IgD-negative memory B cell (primary cell): ENCODE results near the gene SV2C. TPM values are rescaled to one million over a fixed set of nuclear protein-coding genes. Genes with fewer than 3 reads are reported as not detected.
"Not testable (repeated sequence)": the region's sequence is repeated elsewhere in the genome, so short reads cannot be mapped to it uniquely, and the experiment has no call there.

Experiments
- H3K27ac Mint-ChIP-seq, 3 donors: one replicate each; pipeline ENCODE4 v1.8.0; 2020 to 2022; ENCODE audit warnings: mild to moderate bottlenecking in 3 of 3, mixed read lengths in 3 of 3, moderate library complexity in 1 of 3
- H3K27me3 Mint-ChIP-seq: one replicate; pipeline ENCODE4 v1.8.0; 2021; ENCODE audit warnings: mixed read lengths
- H3K36me3 Mint-ChIP-seq: one replicate; pipeline ENCODE4 v1.8.0; 2020; ENCODE audit warnings: mild to moderate bottlenecking, mixed read lengths
- H3K4me1 Mint-ChIP-seq, 3 donors: one replicate each; pipeline ENCODE4 v1.8.0; 2020 to 2022; ENCODE audit warnings: mixed read lengths in 3 of 3, mild to moderate bottlenecking in 1 of 3
- H3K4me3 Mint-ChIP-seq, 4 donors: one replicate each; pipeline ENCODE4 v1.8.0; 2020 to 2022; ENCODE audit warnings: mild to moderate bottlenecking in 4 of 4, mixed read lengths in 4 of 4, moderate library complexity in 3 of 4
- H3K9me3 Mint-ChIP-seq, 3 donors: one replicate each; pipeline ENCODE4 v1.8.0; 2020 to 2021; ENCODE audit warnings: mixed read lengths in 3 of 3, mild to moderate bottlenecking in 1 of 3
- polyA plus RNA-seq: library from polyadenylated mRNA; unstranded; fragments of 300-500 nt; fragmentation: Illumina TruSeq; gene quantifications from one replicate; pipeline ENCODE4 v1.2.3, GENCODE V29; 2021

SV2C gene
- polyA plus RNA-seq, 1 donor from 2014 or later, result not detected

DNA sequence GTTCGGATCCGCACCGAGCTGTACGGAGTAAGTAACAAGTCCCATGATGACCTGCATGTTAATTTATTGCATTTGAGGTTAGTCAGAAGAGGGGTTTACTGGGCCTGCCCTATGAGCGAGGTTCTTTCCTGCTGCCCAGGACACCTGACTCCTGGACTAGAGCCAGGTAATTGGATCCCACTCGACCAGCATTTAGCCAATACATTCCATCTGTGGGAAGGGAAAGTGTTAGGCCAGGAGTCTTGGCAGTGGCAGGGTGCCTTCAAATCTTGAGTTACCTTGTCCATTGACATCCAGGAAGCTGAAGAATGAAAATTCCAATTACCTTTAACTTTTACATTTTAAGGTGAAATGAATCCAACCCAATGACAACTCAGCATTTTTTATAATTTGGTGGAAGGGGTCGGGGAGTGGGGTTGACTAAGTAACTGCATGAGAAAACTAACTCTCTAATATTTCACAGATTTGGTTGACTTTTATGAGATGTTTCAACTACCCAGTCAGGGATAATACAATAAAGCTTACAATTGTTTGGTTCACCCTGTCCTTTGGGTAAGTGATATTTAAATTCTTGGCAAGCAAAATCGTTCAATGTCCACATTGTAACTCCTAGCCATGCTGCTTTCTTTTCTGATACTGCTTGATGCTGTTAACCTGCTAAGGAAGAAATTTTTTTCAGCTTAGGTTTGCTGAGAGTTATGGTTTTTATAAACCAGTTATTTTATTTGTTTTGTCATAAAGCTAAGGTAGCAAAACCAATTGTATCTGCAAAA is 208.3 kb downstream of the SV2C start:
- no peak overlapping the region for H3K4me3 Mint-ChIP-seq
- H3K27me3 Mint-ChIP-seq, result no peaks in the 10 kb centered on the region
- H3K9me3 Mint-ChIP-seq, result no peaks in the 10 kb centered on the region
- H3K4me1 Mint-ChIP-seq, result peaks cover 7 to 9% (median 8%) of the 10 kb centered on the region in 3 donors
- H3K36me3 Mint-ChIP-seq, result no peaks in the 10 kb centered on the region
- H3K27ac Mint-ChIP-seq, result no peak overlapping the region

DNA sequence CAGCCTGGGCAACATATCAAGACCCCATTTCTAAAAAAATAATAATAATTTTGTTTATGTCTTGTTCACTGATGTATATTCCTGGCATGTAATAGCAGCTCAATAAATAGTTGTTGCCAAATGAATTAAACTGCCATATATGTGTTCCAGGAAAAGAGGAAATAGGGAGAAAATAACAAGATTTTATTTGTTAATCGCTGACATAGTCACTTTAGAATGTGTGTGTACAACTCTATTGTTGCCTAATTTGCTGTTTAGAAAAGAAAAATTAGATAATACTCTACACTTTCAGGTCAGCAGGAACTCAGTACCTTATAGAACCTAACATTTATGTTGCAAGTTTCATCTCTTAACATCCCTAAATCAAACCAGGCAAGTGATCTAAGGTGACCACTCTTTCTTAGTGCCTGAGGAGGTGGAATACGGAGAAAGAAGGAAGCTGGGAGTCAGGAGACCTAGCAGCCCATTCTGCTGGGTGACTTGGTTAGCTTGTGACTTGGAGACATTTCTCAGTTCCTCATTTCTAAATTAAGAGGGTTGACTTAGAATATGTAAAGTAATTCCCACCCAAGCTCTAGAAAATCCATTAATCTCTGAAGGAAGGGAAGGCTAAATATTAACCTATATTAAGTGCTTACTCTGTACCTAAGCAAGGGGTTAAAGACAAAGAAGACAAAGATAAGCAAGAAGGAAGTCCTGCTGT is 209.6 kb downstream of the SV2C start:
- Mint-ChIP-seq H3K27me3 (no peaks in the 10 kb centered on the region), H3K27ac (peak overlapping the region in 1 of 3 donors; percentile 77), H3K36me3 (no peaks in the 10 kb centered on the region), H3K4me1 (peaks cover 7 to 9% (median 8%) of the 10 kb centered on the region in 3 donors), H3K4me3 (peak overlapping the region in 1 of 4 donors; percentile 35), H3K9me3 (no peaks in the 10 kb centered on the region)

DNA sequence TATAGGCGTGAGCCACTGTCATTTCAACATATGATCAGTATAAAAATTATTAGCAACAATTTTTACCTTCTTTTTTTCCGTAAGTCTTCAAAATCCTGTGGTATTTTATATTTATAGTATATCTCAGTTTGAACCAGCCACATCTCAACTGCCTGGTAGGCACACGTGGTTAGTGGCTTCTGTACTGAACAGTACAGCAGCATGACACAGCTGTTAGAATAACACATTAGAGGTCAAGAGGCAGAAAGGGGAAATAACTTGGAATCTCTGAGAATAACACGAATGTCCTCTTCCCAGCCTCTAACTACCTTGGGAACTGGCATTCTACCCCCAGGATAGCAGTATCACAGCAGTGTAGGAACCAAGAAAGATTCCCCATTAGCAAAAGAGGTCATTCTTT is 211.4 kb downstream of the SV2C start:
- Mint-ChIP-seq H3K27me3 (peaks cover 7% of the 10 kb centered on the region), H3K27ac (no peak overlapping the region), H3K4me1 (peaks cover 7 to 9% (median 8%) of the 10 kb centered on the region in 3 donors), H3K4me3 (no peak overlapping the region), H3K36me3 (no peaks in the 10 kb centered on the region), H3K9me3 (no peaks in the 10 kb centered on the region)

DNA sequence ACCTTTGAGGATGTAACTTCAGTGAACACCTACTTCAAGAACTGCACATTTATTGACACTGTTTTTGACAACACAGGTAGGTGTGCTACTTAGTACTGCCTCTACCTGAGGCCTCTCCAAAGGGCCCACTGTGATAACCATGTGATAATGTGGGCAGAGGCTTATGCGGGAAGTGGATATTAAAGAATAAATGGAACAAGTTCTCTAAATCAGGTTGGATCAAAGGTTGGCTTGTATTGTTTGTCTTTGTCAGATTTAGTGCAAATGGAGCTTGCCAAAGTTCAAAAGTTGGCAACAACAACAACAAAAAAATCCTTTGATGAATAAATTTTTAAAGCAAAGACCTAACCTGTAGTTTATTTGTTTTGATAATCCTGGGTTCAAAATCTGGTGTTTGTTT is 215.7 kb downstream of the SV2C start:
- no peak overlapping the region for H3K4me3 Mint-ChIP-seq
- H3K4me1 Mint-ChIP-seq, result peaks cover 0 to 3% (median 1%) of the 10 kb centered on the region in 3 donors
- H3K36me3 Mint-ChIP-seq, result no peaks in the 10 kb centered on the region
- no peak overlapping the region for H3K27ac Mint-ChIP-seq
- peaks cover 8% of the 10 kb centered on the region for H3K27me3 Mint-ChIP-seq
- H3K9me3 Mint-ChIP-seq, result peaks cover 0 to 2% (median 0%) of the 10 kb centered on the region in 3 donors

DNA sequence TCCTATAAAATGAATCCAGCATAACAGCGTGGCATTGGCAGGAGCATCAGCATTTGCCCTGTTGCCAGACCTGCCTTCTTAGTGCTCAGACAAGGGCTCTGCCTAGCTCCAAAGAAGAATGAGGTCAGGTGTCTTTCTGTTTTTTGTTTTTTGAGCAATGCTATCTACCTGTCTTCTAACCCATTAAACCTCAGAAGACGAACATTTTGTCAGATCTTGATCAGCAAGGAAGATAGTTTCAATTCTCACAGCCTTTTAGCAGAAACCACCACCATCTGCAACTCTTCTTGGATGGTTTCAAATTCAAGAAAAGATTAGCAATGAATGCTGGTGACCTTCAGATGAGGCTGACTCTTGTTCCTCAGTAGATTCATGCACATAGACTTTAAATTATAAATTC is 216.4 kb downstream of the SV2C start:
- H3K4me1 Mint-ChIP-seq, result peaks cover 0 to 3% (median 0%) of the 10 kb centered on the region in 3 donors
- H3K36me3 Mint-ChIP-seq, result no peaks in the 10 kb centered on the region
- peaks cover 8% of the 10 kb centered on the region for H3K27me3 Mint-ChIP-seq
- peaks cover 0 to 2% (median 0%) of the 10 kb centered on the region in 3 donors for H3K9me3 Mint-ChIP-seq
- no peak overlapping the region for H3K27ac Mint-ChIP-seq
- H3K4me3 Mint-ChIP-seq, result no peak overlapping the region

DNA sequence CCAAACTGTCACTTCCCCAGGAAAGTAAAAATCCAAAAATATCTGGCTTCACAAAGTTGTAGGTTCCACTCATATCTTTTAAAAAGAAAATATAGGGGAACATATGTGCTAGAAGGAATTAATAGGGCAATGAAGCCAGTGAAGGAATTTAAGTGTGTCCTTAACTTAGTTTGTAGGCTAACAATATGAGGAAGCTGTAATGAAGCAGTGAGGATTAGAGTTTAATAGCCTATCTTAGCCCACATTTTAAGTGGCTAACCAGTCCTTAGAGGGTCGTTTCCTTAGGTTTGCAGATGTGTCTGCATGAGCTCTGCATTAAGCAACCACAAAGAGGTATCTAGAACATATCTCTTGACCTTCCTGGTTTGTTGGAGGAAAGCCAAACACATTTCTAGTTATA is 218.7 kb downstream of the SV2C start:
- H3K4me1 Mint-ChIP-seq, H3K36me3 Mint-ChIP-seq, H3K27me3 Mint-ChIP-seq, H3K4me3 Mint-ChIP-seq, H3K27ac Mint-ChIP-seq, H3K9me3 Mint-ChIP-seq: not testable (repeated sequence)

DNA sequence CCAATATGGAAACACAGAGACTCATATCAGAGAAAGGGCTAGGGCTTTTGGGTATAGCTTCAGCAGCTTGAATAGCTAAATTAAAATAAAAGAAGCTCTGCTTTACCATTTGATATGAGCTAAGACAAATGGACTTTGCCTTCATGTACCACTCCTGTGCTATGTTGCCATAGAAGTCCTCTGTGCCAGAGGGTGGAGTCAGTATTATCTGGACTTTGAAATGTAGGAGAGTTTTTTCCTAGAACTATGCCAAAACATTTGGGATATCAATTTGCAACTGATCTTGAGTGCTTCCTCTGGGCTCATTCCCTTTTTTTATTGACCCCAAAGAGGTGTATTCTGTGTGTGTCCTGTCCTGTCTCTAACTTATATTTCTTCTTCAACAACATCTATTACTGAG is 219.5 kb downstream of the SV2C start:
- H3K27me3 Mint-ChIP-seq, H3K4me1 Mint-ChIP-seq, H3K27ac Mint-ChIP-seq, H3K4me3 Mint-ChIP-seq, H3K9me3 Mint-ChIP-seq, H3K36me3 Mint-ChIP-seq: not testable (repeated sequence)

DNA sequence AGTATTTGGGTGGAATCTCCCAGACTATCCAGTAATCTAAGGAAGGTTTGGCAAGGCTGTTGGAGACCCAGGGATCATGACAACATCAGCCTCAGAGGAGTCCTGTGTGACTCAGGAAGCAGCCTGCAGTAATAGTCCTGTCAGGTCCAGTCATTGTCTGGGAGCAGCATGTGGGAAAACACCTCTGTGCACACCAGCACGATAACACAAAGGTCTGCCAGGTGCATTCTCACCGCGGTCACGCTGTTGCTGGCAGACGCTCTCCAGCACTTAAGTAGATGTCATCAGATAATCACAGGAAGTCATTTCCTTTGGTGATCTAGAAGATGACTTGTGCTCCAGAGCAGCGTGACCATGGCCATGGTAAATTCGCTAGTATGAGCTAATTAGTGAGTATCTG is 220.7 kb downstream of the SV2C start:
- H3K4me1 Mint-ChIP-seq, result peaks cover 0 to 3% (median 0%) of the 10 kb centered on the region in 3 donors
- H3K27me3 Mint-ChIP-seq, result peaks cover 19% of the 10 kb centered on the region
- H3K9me3 Mint-ChIP-seq, result peaks cover 0 to 6% (median 2%) of the 10 kb centered on the region in 3 donors
- H3K27ac Mint-ChIP-seq, result no peak overlapping the region
- peak overlapping the region in 1 of 4 donors; percentile 19 for H3K4me3 Mint-ChIP-seq
- no peaks in the 10 kb centered on the region for H3K36me3 Mint-ChIP-seq

DNA sequence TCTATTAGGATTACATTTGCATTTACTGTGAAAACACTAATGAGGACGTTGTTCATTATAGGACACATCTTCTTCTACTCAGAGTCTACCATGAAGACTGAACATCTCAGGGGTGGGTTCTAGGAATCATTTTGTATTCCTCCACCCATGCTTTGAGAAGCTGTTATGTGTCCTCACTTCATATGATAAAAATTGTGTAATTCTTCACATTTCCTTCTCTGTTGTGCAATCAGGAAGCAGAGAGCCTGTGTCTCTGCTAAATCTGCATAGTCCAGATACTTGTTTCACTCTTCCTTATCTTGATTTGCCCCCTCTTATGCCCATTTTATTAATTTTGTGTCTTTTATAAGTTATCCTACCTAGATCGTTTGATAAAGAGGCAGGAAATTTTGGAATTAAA is 222.1 kb downstream of the SV2C start:
- Mint-ChIP-seq H3K36me3 (no peaks in the 10 kb centered on the region), H3K4me3 (no peak overlapping the region), H3K27ac (no peak overlapping the region), H3K27me3 (peaks cover 14% of the 10 kb centered on the region), H3K9me3 (peaks cover 0 to 6% (median 3%) of the 10 kb centered on the region in 3 donors), H3K4me1 (peaks cover 0 to 3% (median 0%) of the 10 kb centered on the region in 3 donors)

DNA sequence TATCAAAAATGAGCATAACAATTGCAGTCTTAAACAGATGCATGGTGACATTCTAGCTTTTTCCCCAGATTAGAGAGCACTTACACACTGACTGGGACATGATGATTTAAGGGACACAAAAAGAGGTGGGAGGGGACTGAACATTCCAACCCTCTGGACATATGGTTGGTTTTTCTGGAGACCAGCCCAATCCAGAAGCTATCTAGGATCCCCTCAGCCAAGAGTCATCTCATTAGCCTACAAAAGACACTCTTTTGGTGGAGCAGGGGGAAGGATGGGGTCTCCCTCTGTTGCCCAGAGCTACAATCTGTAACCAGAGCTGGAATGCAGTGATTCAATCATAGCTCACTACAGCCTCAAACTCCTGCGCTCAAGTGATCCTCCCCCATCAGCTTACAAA is 222.6 kb downstream of the SV2C start:
- H3K4me1 Mint-ChIP-seq, result peaks cover 0 to 3% (median 0%) of the 10 kb centered on the region in 3 donors
- no peaks in the 10 kb centered on the region for H3K36me3 Mint-ChIP-seq
- H3K27ac Mint-ChIP-seq, result no peak overlapping the region
- no peak overlapping the region for H3K4me3 Mint-ChIP-seq
- peaks cover 14% of the 10 kb centered on the region for H3K27me3 Mint-ChIP-seq
- peaks cover 0 to 6% (median 3%) of the 10 kb centered on the region in 3 donors for H3K9me3 Mint-ChIP-seq

DNA sequence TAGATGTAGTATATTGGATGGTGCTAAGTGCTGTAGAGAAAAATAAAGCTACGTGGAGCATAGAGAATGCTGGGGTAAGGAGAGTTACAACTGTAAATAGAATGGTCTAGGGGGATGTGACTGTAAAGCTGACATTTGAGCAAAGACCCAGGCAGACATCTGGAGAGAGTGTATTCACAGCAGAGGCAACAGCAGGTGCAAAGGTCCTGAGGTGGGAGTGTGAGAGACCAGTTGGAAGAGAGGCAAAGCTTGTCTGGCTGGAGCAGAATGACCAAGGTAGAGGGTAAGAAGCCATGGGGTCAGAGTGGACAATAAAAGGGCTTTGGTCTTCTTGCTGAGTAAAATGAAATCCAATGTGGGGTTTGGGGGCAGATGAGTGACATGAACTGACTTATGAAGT is 227.0 kb downstream of the SV2C start:
- Mint-ChIP-seq H3K27ac (no peak overlapping the region), H3K4me3 (no peak overlapping the region), H3K36me3 (no peaks in the 10 kb centered on the region), H3K27me3 (peaks cover 13% of the 10 kb centered on the region), H3K4me1 (no peaks in the 10 kb centered on the region), H3K9me3 (peaks cover 0 to 1% (median under 1%) of the 10 kb centered on the region in 3 donors)

DNA sequence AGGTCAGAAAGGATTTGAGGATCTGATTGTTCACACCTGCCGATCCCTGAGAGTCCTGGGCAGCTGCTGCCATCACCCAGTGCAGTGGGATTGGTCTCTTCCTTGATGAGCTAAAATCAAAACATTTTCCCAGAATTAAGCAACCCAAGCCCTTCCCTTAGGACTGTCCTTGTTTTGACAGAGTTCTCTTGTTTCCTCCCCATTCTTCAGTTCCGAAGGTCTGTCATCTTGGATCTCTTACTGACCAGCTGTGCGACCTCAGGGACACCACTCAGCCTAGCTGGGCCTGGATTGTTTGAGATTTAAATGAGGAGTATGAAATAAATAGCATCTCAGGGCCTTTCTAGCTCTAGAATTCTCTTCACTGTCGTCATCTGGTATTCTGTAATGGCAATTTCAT is 229.6 kb downstream of the SV2C start:
- H3K36me3 Mint-ChIP-seq, result no peaks in the 10 kb centered on the region
- peaks cover 17% of the 10 kb centered on the region for H3K27me3 Mint-ChIP-seq
- H3K9me3 Mint-ChIP-seq, result peaks cover 0 to 1% (median 0%) of the 10 kb centered on the region in 3 donors
- H3K4me1 Mint-ChIP-seq, result no peaks in the 10 kb centered on the region
- no peak overlapping the region for H3K27ac Mint-ChIP-seq
- no peak overlapping the region for H3K4me3 Mint-ChIP-seq

DNA sequence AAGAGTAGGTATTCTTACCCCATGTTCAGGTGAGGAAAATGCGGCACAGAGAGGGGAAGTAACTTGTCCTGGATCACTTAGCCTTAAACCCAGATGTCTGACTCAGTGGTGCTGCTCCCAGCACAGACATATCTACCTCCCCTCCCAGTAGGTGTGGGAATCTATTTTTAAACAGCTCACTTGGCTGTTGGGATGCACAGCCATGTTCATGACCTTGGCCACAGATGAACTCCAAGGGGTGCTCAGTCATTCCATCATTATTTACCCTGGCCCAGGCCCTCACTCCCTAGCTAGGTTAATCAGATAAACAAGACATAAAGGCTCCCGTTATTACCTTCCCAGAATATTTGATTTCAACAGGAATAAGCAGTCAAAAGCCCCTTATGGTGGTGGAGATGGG is 231.5 kb downstream of the SV2C start:
- no peaks in the 10 kb centered on the region for H3K4me1 Mint-ChIP-seq
- H3K9me3 Mint-ChIP-seq, result no peaks in the 10 kb centered on the region
- no peak overlapping the region for H3K4me3 Mint-ChIP-seq
- no peaks in the 10 kb centered on the region for H3K36me3 Mint-ChIP-seq
- peaks cover 10% of the 10 kb centered on the region for H3K27me3 Mint-ChIP-seq
- no peak overlapping the region for H3K27ac Mint-ChIP-seq

DNA sequence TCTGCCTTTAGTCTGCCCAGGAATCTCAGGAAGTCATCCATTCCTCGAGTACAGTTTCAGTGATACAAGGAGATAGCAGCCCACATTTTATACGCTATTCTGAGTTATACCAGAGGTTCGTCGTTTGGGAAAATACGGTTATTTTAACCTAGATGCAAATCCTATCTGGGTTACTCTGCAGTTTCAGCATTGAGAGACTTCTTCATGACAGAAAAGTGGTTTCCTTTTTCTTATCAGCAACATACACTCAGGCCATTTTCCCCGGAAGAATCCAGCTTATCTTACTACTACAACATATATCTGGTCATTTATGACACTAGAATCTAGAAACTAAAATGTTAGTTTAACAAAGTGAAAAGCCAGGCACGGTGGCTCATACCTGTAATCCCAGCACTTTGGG is 236.5 kb downstream of the SV2C start:
- Mint-ChIP-seq H3K4me1 (no peaks in the 10 kb centered on the region), H3K4me3 (no peak overlapping the region), H3K27me3 (peaks cover 18% of the 10 kb centered on the region), H3K27ac (no peak overlapping the region), H3K36me3 (peaks cover 2% of the 10 kb centered on the region), H3K9me3 (peaks cover 0 to 5% (median 2%) of the 10 kb centered on the region in 3 donors)

DNA sequence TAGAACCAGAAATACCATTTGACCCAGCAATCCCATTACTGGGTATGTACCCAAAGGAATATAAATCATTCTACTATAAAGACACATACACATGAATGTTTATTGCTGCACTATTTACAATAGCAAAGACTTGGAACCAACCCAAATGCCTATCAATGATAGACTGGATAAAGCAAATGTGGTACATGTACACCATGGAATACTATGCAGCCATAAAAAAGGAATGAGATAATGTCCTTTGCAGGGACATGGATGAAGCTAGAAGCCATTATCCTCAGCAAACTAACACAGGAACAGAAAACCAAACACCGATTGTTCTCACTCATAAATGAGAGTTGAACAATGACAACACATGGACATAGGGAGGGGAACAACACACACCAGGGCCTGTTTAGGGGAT is 240.3 kb downstream of the SV2C start:
- not testable (repeated sequence) for H3K9me3 Mint-ChIP-seq, H3K27ac Mint-ChIP-seq, H3K36me3 Mint-ChIP-seq, H3K4me3 Mint-ChIP-seq
- peaks cover 0 to 12% (median 2%) of the 10 kb centered on the region in 3 donors for H3K4me1 Mint-ChIP-seq
- peaks cover 24% of the 10 kb centered on the region for H3K27me3 Mint-ChIP-seq

DNA sequence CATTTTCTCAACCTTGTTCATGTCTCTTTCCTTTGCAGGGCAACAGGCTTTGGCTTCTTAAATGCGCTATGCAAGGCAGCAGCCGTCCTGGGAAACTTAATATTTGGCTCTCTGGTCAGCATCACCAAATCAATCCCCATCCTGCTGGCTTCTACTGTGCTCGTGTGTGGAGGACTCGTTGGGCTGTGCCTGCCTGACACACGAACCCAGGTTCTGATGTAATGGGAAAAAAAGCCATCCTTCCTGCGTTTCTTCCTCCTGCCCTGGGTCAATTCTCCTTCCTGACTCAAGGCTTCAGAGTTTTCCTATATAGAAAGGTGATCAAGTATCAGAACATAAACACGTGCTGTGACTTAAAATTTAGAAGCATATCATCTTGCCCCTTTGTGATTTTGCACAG is 242.1 kb downstream of the SV2C start:
- Mint-ChIP-seq H3K36me3 (peaks cover 2% of the 10 kb centered on the region), H3K4me1 (peaks cover 0 to 12% (median 2%) of the 10 kb centered on the region in 3 donors), H3K9me3 (peaks cover 0 to 5% (median 2%) of the 10 kb centered on the region in 3 donors), H3K27ac (no peak overlapping the region), H3K27me3 (peaks cover 16% of the 10 kb centered on the region), H3K4me3 (peak overlapping the region in 1 of 4 donors; percentile 73)
